ENCODE measurements around the gene CACNA1E. TPM values are rescaled to one million over a fixed set of nuclear protein-coding genes. Genes with fewer than 3 reads are reported as not detected.

CACNA1E gene
- total RNA-seq, 1 experiment from 2014 or later, result 0.46 TPM

DNA sequence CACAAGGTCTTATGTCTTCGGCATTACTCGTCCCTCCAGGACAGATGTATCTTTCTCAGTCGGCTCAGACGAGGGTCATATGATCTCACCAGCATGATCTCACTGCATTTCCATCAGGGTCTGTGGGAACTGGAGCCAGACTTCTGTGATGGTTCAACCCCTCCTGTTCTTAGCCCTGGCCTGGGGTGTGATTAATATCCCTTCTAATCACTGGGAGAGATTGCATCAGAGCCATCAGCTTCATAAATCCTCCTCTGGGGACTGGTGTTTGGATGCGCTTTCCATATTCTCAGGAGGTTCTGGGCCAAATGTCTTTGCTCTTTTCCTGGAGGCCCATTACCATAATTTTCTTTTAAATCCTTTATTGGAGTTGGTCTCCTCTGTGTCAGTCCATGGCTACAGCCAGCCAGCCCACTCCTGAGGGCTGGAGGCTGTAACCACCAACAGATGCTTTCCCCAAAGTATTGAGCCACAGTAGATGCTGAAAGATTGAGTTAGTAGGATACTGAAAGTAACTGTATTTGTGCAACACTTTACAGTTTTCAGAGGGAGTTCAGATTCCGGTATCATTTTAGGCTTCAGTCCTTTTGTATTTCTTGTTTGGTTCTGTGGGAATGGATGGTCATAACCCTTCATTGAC lies 20.0 kb downstream of the CACNA1E start:
- Histone ChIP-seq H4K20me1 (ENCODE audit: control insufficient read depth, insufficient read depth, insufficient read length) (no peaks in the 10 kb centered on the region), H3T11ph (ENCODE audit: low read length) (no peak overlapping the region), H3K18ac (ENCODE audit: insufficient read length, low read depth, low read length) (no peak overlapping the region), H3K23me2 (ENCODE audit: insufficient read length, low read depth, low read length, poor library complexity, severe bottlenecking) (no peaks in the 10 kb centered on the region), H4K5ac (ENCODE audit: insufficient read length, low read depth, low read length) (no peak overlapping the region), H3K23ac (ENCODE audit: insufficient read length, low read depth, low read length) (no peak overlapping the region), H2AK5ac (ENCODE audit: insufficient read length, low read length) (no peak overlapping the region), H4K91ac (ENCODE audit: insufficient read length, low read depth, low read length) (no peak overlapping the region), H2AFZ (ENCODE audit: low read length) (no peak overlapping the region), H4K8ac (replicated peaks; ENCODE audit: insufficient read length, low read depth, low read length) (no peak overlapping the region), H3K27me3 (ENCODE audit: insufficient read depth, low read length) (no peaks in the 10 kb centered on the region), H2BK120ac (ENCODE audit: low read depth, low read length, poor library complexity, severe bottlenecking) (no peak overlapping the region), H3K79me2 (ENCODE audit: insufficient read depth, low read length) (no peaks in the 10 kb centered on the region), H3K56ac (ENCODE audit: insufficient read length, low read depth, low read length) (no peak overlapping the region), H3K4me2 (ENCODE audit: insufficient read depth, insufficient read length, low read length) (no peak overlapping the region), H2BK15ac (ENCODE audit: low read depth, low read length) (no peak overlapping the region), H3K9ac (ENCODE audit: extremely low read depth, insufficient read length, low read length) (no peak overlapping the region), H3K4ac (ENCODE audit: low read depth, low read length) (no peak overlapping the region), H3K27ac (ENCODE audit: insufficient read length, low read depth, low read length) (no peak overlapping the region), H2BK5ac (ENCODE audit: insufficient read length, low read length) (no peak overlapping the region), H2BK20ac (ENCODE audit: low read depth, low read length, poor library complexity, severe bottlenecking) (no peak overlapping the region), H3K9me3 (ENCODE audit: control insufficient read depth, low read depth, low read length) (no peaks in the 10 kb centered on the region), H3K79me1 (ENCODE audit: insufficient read depth, low read depth, low read length, poor library complexity, severe bottlenecking) (no peaks in the 10 kb centered on the region), H3K4me1 (ENCODE audit: insufficient read depth, low read length) (no peaks in the 10 kb centered on the region), H3K14ac (ENCODE audit: insufficient read depth, low read length) (no peak overlapping the region), H2BK12ac (ENCODE audit: insufficient read length, low read depth, low read length) (no peak overlapping the region)
- peaks cover 15% of the 10 kb centered on the region in 2 experiments for H3K4me1 Mint-ChIP-seq
- no peak for DNase-seq
- H3K27ac Mint-ChIP-seq, result no peak overlapping the region
- no peaks in the 10 kb centered on the region for H3K36me3 Mint-ChIP-seq (ENCODE audit: insufficient read depth in 1 of 3, low read depth in 3 of 3)
- H3K27me3 Mint-ChIP-seq (ENCODE audit: low read depth), result peaks cover 8% of the 10 kb centered on the region
- no peaks in the 10 kb centered on the region for H3K9me3 Mint-ChIP-seq
- no peak overlapping the region for H3K4me3 Mint-ChIP-seq
- no CpG with 5 or more reads among the region's 6 CpGs for WGBS (ENCODE audit: extremely low coverage, insufficient read length, low lambda C conversion rate)
- TF ChIP-seq, protein P1, sequence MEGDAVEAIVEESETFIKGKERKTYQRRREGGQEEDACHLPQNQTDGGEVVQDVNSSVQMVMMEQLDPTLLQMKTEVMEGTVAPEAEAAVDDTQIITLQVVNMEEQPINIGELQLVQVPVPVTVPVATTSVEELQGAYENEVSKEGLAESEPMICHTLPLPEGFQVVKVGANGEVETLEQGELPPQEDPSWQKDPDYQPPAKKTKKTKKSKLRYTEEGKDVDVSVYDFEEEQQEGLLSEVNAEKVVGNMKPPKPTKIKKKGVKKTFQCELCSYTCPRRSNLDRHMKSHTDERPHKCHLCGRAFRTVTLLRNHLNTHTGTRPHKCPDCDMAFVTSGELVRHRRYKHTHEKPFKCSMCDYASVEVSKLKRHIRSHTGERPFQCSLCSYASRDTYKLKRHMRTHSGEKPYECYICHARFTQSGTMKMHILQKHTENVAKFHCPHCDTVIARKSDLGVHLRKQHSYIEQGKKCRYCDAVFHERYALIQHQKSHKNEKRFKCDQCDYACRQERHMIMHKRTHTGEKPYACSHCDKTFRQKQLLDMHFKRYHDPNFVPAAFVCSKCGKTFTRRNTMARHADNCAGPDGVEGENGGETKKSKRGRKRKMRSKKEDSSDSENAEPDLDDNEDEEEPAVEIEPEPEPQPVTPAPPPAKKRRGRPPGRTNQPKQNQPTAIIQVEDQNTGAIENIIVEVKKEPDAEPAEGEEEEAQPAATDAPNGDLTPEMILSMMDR (conservative IDR thresholded peaks at IDR 0.05), result no peak
